Neutrophil (primary cell): ENCODE data around the gene DMPK.
"Not testable (repeated sequence)": the region's sequence is repeated elsewhere in the genome, so short reads cannot be mapped to it uniquely, and the experiment has no call there.

Experiments
- H3K27ac ChIP-seq: fragments of 200-600 bp; sonication (generic); 2 replicates; pipeline ENCODE4 v1.5.1; 2016; ENCODE audit warnings: mild to moderate bottlenecking, moderate library complexity
- H3K27me3 ChIP-seq: fragments of 200-600 bp; sonication (generic); 2 replicates; pipeline ENCODE4 v1.6.0; 2016; ENCODE audit warnings: mild to moderate bottlenecking
- H3K36me3 ChIP-seq: fragments of 200-600 bp; sonication (generic); 2 replicates; pipeline ENCODE4 v1.5.1; 2017
- H3K4me1 ChIP-seq, 2 experiments: fragments of 200-600 bp in 1 of 2; sonication (generic) in 1 of 2; 1 replicate in 1 of 2; 2 replicates in 1 of 2; pipeline versions ENCODE4 v1.5.1 to v1.6.1; 2013 to 2016; ENCODE audit warnings: low read depth in 1 of 2, low read length in 1 of 2, mild to moderate bottlenecking in 1 of 2, moderate library complexity in 1 of 2; ENCODE audit not compliant: control insufficient read depth in 1 of 2, insufficient read depth in 1 of 2
- H3K4me3 ChIP-seq, 2 experiments: fragments of 200-600 bp in 1 of 2; sonication (generic) in 1 of 2; 1 replicate in 1 of 2; 2 replicates in 1 of 2; pipeline ENCODE4 v1.5.1; 2013 to 2016; ENCODE audit warnings: low read depth in 1 of 2, low read length in 1 of 2, mild to moderate bottlenecking in 1 of 2, moderate library complexity in 1 of 2
- H3K9me3 ChIP-seq: fragments of 200-600 bp; sonication (generic); 2 replicates; pipeline ENCODE4 v1.5.1; 2016
- CTCF ChIP-seq: fragments of 200-600 bp; sonication (generic); IDR thresholded peaks from 2 replicates; pipeline ENCODE4 v1.5.1; 2016; ENCODE audit warnings: antibody characterized with exemption

The DMPK gene

GRCh38 chr19:45753548-45753947, 28.7 kb downstream of the DMPK start:
- no peak for TF ChIP-seq CTCF
- Histone ChIP-seq H3K27ac (no peak overlapping the region), H3K4me3 (no peak overlapping the region), H3K27me3 (peaks cover 59% of the 10 kb centered on the region), H3K4me1 (no peaks in the 10 kb centered on the region), H3K36me3 (no peaks in the 10 kb centered on the region), H3K9me3 (no peaks in the 10 kb centered on the region)

GRCh38 chr19:45752639-45753038, 29.7 kb downstream of the DMPK start:
- Histone ChIP-seq H3K4me3 (no peak overlapping the region), H3K4me1 (no peaks in the 10 kb centered on the region), H3K36me3 (no peaks in the 10 kb centered on the region), H3K27ac (no peak overlapping the region), H3K27me3 (peaks cover 59% of the 10 kb centered on the region), H3K9me3 (no peaks in the 10 kb centered on the region)
- no peak for TF ChIP-seq CTCF

DNA sequence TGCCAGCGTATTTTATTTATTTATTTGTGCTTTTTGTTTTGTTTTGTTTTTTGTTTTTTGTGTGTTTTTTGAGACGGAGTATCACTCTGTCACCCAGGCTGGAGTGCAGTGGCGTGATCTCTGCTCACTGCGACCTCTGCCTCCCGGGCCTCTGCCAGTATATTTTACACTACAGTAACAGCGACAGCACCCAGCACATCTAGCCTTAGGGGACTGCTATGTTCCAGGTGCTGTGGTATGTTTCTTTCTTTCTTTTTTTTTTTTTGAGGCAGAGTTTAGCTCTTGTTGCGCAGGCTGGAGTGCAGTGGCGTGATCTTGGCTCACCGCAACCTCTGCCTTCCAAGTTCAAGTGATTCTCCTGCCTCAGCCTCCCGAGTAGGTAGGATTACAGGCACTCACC, 30.8 kb downstream of the DMPK start:
- not testable (repeated sequence) for H3K36me3 ChIP-seq, H3K4me1 ChIP-seq, H3K9me3 ChIP-seq, H3K27ac ChIP-seq, H3K4me3 ChIP-seq
- peaks cover 59% of the 10 kb centered on the region for H3K27me3 ChIP-seq

DNA sequence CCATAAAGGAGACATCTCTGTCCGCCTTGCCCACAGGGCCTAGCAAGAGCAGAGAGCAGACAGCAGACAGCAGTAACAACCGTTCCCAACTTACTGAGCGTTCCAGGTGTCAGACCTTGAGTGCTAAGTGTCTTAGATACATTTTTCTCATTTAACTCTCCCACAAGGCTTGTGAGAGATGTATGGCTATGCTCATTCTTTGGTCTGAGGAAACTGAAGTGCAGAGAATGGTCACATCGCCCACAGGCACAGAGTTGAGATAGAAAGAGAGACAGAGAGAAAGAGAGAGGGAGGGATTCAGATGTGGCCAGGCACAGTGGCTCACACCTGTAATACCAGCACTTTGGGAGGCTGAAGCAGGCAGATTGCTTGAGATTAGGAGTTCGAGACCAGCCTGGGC, 34.8 kb downstream of the DMPK start:
- TF ChIP-seq CTCF = no peak
- no peaks in the 10 kb centered on the region for H3K4me1 ChIP-seq
- no peaks in the 10 kb centered on the region for H3K36me3 ChIP-seq
- no peaks in the 10 kb centered on the region for H3K9me3 ChIP-seq
- H3K4me3 ChIP-seq = no peak overlapping the region
- peaks cover 71% of the 10 kb centered on the region for H3K27me3 ChIP-seq
- no peak overlapping the region for H3K27ac ChIP-seq

DNA sequence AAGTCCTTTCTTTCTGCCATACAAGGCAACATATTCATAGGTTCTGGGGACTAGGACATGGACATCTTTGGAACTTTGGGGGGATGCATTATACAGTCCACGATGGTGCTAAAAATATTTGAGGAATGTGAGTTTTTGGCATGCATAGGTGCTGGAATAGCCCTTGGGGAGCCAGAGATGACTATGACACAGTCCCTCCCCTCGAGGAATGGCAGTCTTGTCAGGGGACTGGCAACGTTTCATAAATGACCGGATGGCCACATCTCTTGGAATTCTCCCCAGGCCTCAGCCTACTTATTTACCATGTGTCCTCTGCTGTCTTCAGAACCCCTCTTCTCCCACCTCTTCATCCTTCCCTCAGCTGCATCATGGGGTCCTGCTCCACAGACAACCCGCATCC, 35.4 kb downstream of the DMPK start:
- Histone ChIP-seq H3K9me3 (no peaks in the 10 kb centered on the region), H3K27me3 (peaks cover 72% of the 10 kb centered on the region), H3K4me1 (no peaks in the 10 kb centered on the region), H3K27ac (no peak overlapping the region), H3K36me3 (no peaks in the 10 kb centered on the region), H3K4me3 (no peak overlapping the region)
- no peak for TF ChIP-seq CTCF

- no peaks in the 10 kb centered on the region for H3K36me3 ChIP-seq
- H3K4me1 ChIP-seq = no peaks in the 10 kb centered on the region
- TF ChIP-seq CTCF = no peak
- H3K9me3 ChIP-seq = no peaks in the 10 kb centered on the region
- H3K27ac ChIP-seq = no peak overlapping the region
- no peak overlapping the region for H3K4me3 ChIP-seq
- H3K27me3 ChIP-seq = peaks cover 83% of the 10 kb centered on the region
Measured at GRCh38 chr19:45745606-45746005, 36.7 kb downstream of the DMPK start.
